Glomerular visceral epithelial cell (primary cell): ENCODE data around the gene SLC66A3.

Experiments used
- DNase-seq: peaks from one replicate; pipeline ENCODE4 v3.0.0-alpha.2; 2016; ENCODE audit errors: extremely low spot score

Gene SLC66A3

DNA sequence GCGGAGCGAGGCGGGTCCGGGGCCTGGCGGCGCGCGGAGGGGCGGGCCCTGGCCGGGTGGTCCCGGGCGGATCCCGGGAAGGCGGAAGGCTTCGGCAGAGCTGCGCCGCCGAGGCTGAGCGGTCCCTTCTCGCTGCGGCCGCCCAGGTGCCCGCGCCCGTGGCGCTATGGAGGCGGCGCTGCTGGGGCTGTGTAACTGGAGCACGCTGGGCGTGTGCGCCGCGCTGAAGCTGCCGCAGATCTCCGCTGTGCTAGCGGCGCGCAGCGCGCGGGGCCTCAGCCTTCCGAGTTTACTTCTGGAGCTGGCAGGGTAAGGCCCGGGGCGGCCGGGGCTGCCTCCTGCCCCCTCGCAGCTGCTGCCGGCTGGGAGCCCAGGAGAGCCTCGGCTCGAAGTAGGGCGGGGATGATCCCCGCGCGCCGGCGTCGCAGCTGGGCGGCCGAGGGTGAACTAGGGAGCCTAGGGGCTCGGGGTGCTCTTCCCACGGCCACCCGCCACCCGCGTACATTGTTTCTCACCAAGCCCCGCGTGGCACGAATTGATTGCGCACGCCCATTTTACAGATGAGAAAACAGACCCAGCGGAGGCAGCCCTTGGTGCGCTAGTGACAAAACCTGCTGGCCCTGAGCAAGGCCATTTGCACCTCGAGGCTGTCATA lies at the start of gene SLC66A3:
TSS of gene SLC66A3 (plus strand) at position 87 of the 655 bp plus-strand sequence. CDS start at position 167, 80 bp downstream.
- DNase-seq = no peak

DNA sequence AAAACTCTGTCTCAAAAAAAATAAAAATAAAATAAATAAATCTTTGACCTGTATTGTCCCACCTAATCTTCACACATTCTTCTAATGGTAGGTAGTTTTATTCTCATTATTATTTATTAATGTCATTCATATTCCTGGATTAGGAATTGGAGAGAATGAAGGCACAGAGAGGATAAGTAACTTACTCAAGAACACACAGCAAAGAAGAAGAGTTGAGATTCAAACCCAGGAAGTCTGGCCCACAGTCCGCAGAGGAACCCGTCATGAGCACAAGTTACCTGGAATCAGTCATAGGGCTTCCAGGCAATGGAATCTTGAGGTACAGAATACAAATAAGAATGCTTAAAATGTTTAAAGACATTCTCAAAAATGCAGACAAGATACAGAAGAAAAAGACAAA lies 46.3 kb upstream of the SLC66A3 start:
- DNase-seq = no peak

DNA sequence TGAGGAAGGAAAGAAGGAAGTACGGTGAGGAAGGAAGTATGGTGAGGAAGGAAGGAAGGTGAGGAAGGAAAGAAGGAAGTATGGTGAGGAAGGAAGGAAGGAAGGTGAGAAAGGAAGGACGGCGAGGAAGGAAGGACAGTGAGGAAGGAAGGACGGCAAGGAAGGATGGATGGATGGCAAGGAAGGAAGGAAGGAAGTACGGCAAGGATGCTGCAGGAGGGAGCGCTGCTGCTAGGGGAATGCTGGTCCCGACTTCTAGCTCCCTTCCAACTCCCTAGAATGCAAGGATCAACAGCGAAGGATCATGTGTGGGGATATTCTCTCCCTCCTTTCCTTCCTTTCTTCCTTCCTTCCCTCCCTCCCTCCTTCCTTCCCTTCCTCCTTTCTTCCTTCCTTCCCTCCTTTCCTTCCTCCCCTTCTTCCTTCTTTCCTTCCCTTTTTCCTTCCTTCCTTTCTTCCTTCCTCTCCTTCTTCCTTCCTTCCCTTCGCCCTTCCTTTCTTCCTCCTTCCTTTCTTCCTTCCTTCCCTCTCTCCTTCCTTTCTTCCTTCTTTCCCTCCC lies 42.3 kb upstream of the SLC66A3 start:
- no peak for DNase-seq

DNA sequence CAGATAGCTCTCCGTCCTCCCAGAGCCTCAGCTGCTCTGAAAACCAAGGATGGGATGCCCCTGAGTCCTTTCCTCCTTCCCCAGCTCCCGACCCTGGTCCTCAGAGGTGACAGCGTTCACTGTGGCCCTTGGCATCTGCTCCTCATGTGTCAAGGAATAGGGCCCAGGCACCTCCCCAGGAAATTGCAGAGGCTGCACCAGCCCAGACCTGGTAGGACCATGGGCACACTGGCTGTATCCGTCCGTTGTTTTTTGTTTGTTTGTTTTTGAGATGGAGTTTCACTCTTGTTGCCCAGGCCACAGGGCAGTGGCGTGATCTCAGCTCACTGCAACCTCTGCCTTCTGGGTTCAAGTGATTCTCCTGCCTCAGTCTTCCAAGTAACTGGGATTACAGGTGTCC lies 37.5 kb upstream of the SLC66A3 start:
- DNase-seq = no peak

DNA sequence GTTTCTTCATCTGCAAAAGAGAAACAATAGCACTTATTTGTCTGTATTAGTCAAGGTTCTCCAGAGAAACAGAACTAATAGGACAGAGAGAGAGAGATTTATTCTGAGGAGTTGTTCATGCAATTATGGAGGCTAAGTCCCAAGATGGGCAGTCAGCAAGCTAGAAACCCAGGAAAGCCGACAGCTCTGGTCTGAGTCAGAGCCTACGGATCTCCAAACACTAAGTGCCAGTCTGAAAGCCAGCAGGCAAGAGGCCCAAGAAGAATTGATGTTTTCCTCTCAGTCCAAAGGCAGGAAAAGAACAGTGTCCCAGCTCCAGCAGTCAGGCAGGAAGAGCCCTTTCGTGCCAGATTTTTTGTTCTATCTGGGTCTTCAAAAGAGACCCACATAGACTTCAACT lies 36.5 kb upstream of the SLC66A3 start:
- no peak for DNase-seq

DNA sequence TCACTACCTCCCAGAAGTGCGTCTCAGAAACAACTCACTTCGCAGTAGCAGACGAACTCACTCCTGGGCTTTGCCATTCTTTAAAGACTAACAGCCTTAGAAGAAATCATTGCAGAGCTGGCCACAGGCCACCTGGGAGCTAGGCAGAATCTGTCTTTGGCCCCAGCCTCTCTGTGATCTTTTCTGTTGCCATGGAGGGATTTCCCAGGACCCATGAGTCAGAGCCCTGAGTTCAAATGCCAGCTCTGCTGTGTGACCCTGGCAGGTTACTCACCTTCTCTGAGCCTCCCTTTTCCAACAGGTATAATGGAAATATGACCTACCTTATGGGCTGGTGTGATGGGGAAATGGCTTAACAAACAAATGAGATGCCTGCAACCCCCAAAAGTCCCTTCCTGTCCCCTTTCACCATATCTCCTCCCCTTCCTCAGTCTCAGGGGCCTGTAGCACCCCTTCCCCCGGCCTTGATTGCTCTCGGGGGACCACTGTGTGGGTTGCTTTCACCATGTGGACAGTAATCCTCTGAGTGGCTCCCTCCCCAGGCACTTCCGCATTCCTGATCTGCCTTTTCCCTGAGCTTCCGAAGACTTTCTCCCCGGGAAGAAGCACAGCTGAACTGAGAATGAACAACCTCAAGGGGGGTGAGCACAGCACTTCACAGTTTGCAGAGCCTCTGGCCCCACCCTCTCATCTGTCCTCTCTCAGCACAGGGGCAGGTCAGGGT lies 34.0 kb upstream of the SLC66A3 start:
- DNase-seq = no peak

DNA sequence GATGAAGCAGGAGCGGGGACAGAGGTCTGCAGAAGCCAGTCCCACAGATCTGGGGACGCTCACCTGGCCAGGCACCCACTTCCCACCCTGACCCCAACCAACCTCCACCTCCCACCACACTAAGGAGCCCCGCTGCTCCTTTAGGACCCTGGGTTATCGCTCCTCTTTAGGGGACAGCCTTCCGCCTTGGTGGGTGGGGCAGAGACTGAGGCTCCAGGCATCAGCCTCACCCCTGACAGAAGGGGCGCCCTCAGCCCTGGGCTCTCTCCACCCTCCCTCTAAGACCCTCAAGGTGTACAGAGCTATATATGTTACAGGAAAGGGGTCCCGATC lies 33.5 kb upstream of the SLC66A3 start:
- no peak for DNase-seq

DNA sequence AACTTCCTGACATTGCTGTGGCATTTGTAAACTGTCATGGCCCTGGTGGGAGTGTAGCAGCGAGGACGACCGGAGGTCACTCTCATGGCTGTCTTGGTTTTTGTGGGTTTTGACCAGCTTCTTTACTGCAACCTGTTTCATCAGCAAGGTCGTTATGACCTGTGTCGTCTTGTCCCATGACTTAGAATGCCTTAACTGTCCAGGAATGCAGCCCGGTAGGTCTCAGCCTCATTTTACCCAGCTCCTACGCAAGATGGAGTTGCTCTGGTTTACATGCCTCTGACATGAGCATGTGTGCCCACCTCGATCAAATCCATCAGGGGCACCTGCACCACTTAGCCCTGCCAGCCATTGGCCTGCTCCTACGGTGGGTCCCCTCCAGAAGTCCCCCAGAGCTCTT lies 32.9 kb upstream of the SLC66A3 start:
- DNase-seq = no peak

DNA sequence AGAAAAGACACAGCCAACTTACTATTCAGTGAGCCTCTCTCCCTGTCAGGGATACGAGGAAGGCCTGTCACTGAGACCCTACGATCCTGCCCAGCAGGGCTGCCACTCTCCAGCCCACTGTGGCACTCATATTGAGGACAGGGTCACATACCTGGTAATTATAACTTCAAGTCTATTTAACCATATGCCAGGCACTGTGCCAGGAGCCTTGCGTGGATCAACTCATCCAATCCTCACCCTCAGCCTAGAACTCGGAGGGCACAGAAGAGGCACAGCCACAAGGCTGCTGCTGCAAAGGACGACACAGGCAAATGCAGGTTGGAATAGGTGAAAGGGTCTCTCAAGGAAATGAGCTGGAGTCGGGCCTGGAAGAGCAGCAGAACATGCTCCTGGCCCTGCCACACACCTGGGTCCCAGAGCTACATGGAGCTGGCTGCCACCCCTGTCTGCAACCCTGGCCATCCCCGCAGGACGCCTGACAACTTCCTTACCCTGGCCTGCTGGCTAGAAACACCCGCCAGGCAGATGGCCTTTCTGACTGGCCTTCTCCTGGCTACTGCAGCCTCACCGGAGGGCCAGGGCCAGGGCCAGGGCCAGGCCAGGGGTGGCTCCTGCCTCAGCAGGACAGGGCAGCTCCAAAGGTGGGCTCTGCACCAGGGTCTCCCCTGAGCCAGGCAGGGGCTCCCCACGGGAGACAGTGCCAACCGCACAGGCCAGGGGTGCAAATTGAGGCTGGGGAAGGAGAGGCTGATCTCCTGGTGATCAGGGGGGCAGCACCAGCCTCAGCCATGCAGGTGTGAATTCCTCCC lies 32.1 kb upstream of the SLC66A3 start:
- no peak for DNase-seq

DNA sequence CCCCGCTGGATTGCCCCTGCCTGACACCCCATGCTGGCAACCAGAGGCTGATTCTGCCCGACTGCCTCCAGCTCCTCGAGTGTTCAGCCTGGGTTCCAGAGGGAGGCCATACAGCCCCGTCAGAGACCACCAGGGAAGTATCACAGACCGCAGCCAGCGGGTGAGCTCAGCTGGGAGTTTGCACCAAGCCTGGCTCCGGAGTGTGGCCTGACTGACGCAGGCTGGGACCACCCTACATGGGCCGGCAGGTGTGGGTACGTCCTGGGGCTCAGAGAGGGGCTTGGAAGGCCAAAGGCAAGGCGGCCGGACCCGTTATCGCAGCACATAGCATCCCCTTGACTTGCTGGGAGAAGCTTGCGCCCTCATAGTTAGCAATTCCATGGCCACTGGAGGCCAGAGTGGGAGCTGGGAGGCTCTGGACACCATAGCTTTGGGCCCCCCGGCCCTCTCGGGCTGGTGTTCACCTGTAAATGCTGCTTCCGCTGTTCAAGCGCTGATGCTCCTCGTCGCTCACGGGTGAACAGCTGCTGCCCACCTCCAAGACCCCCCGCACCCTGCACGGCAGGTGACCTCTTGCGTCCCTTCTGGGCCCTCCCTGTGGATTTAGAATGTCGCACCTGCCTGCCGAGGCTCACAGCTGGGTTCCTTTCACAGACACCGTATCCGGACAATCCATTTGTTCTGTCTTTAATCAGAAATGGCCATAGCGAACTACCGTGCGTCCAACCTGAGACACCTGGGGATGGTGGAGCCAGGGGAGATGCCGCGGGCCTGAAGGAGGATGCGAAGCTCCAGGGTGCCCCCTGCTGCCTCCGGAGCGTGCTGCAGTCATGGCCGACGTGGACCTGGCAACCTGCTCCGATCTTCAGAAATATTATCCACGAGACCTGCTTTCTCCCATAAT lies 31.2 kb upstream of the SLC66A3 start:
- peak; percentile 51 for DNase-seq

GRCh38 chr2:11124760-11125068 lies 30.6 kb upstream of the SLC66A3 start:
- no peak for DNase-seq

GRCh38 chr2:11127761-11128160 lies 27.5 kb upstream of the SLC66A3 start:
- no peak for DNase-seq

GRCh38 chr2:11128243-11128951 lies 26.9 kb upstream of the SLC66A3 start:
- no peak for DNase-seq

- DNase-seq = no peak
These were observed 25.4 kb upstream of the SLC66A3 start for GRCh38 chr2:11129598-11130449.

DNA sequence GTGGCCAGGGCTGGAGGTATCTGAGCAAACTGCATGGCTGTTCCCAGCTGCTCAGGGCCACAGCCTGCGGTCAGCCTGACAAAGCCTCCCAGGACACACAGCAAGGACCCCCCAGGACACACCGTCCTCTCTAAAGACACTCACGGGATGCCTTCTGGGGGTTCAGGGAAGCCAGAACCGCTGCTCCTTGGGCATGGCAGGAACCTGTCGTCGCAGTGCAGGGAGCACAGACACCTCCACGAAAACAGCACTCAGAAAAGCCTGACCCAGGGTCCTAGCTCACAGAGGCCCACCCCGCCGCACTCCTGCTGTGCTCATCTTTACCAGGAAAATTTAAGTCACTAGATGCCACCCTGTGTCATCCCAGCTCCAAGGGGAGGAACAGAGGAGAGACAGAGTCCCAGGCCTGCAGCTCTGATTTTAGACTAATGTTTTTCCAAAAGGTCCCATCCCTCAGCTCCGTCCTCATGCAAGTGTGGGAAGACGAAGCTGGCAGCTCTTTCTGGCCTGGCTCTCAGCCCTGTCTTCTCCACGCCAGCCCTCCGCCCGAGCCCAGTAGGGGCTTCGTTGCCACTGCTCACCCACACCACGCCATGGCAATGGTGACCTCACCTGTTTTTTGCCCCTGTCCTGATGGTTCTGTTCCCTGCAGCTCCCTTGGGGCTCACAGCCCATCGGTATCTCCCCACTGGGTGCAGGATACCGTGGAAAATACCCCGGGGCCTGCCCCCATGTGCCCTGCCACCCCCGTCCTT lies 23.9 kb upstream of the SLC66A3 start:
- DNase-seq = no peak

GRCh38 chr2:11132036-11132671 lies 23.1 kb upstream of the SLC66A3 start:
- no peak for DNase-seq

GRCh38 chr2:11133238-11133935 lies 21.9 kb upstream of the SLC66A3 start:
- DNase-seq = no peak

DNA sequence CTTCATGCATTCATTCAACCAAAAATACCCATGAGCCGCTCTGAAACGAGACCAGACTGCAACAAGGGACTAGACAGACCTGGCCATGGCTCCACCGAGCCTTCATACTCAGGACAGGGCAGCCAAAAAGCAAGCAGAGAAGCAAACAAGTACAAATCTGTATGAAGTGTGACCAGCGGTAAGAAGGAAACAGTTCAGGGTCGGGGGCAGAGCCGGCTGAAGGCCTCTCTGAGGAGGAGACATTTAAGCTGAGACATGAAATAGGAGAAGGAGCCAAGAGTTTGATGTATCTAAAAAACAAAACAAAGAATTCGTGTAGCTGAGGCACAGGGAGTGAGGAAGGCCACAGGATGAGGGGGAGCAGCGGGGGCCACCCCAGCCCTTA lies 21.3 kb upstream of the SLC66A3 start:
- DNase-seq = no peak
